ENCODE results near the gene ELFN2. TPM values are rescaled to one million over a fixed set of nuclear protein-coding genes. Genes with fewer than 3 reads are reported as not detected.

Gene ELFN2
- total and polyA plus RNA-seq, 4 donors = 0.07 to 0.19 (median 0.08) TPM; not detected in 1

DNA sequence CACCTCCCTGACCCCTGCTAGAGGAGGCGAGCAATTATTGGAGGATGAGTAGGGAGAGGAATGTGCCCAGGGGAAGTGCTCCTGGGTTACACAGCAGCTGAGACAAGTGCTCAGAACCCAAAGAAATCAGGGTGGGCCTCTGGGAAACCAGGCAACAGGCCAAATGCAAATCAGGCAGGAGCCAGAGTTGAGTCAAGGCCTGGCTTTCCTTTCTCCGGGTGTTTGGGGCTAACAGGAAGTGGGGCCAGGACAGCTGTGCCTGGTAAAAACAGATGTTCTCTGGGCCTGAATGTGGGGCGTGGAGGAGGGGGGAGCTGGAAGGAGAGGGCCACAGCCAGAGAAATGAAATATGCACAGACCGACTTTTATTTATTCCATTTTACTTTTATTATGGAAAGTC lies 36.9 kb upstream of the ELFN2 start:
- no peak overlapping the region for H3K9ac ChIP-seq (ENCODE audit: low read depth in 1 of 2, low read length in 2 of 2)
- H3K27ac ChIP-seq (ENCODE audit: low read depth in 1 of 2, low read length in 2 of 2) = no peak overlapping the region
- no peaks in the 10 kb centered on the region for H3K9me3 ChIP-seq (ENCODE audit: control insufficient read depth in 4 of 4, low read length in 3 of 4)
- no peaks in the 10 kb centered on the region for H3K36me3 ChIP-seq (ENCODE audit: control insufficient read depth in 4 of 4, insufficient read depth in 3 of 4, low read depth in 1 of 4, low read length in 3 of 4)
- H3K4me3 ChIP-seq (ENCODE audit: low read depth in 1 of 3, low read length in 3 of 3) = no peak overlapping the region
- peaks cover 0 to 2% (median 0%) of the 10 kb centered on the region in 4 donors for H3K4me1 ChIP-seq (ENCODE audit: control insufficient read depth in 4 of 4, insufficient read depth in 4 of 4, low read length in 3 of 4)
- DNase-seq (ENCODE audit: low spot score) = no peak
- TF ChIP-seq HNF4A (conservative IDR thresholded peaks at IDR 0.05) (no peak), RXRA (IDR thresholded peaks at IDR 0.05) (no peak), SP1 (IDR thresholded peaks at IDR 0.05) (no peak), YY1 (IDR thresholded peaks at IDR 0.05) (no peak), NR2F2 (IDR thresholded peaks at IDR 0.05) (no peak), FOXA1 (IDR thresholded peaks at IDR 0.05) (no peak), FOXA2 (IDR thresholded peaks at IDR 0.05) (no peak), TAF1 (conservative IDR thresholded peaks at IDR 0.05) (no peak), RAD21 (IDR thresholded peaks at IDR 0.05) (no peak), EGR1 (IDR thresholded peaks at IDR 0.05; ENCODE audit: low read depth in 2 of 2) (no peak), GABPA (IDR thresholded peaks at IDR 0.05 in 1 of 2, conservative IDR thresholded peaks at IDR 0.05 in 1 of 2) (no peak), JUND (IDR thresholded peaks at IDR 0.05) (no peak), HNF4G (IDR thresholded peaks at IDR 0.05) (no peak)
- TF ChIP-seq, protein P1, sequence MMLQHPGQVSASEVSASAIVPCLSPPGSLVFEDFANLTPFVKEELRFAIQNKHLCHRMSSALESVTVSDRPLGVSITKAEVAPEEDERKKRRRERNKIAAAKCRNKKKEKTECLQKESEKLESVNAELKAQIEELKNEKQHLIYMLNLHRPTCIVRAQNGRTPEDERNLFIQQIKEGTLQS (IDR thresholded peaks at IDR 0.05) = no peak
- TF ChIP-seq, protein P2, sequence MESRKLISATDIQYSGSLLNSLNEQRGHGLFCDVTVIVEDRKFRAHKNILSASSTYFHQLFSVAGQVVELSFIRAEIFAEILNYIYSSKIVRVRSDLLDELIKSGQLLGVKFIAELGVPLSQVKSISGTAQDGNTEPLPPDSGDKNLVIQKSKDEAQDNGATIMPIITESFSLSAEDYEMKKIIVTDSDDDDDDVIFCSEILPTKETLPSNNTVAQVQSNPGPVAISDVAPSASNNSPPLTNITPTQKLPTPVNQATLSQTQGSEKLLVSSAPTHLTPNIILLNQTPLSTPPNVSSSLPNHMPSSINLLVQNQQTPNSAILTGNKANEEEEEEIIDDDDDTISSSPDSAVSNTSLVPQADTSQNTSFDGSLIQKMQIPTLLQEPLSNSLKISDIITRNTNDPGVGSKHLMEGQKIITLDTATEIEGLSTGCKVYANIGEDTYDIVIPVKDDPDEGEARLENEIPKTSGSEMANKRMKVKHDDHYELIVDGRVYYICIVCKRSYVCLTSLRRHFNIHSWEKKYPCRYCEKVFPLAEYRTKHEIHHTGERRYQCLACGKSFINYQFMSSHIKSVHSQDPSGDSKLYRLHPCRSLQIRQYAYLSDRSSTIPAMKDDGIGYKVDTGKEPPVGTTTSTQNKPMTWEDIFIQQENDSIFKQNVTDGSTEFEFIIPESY (IDR thresholded peaks at IDR 0.05) = no peak
- 62% methylated on average over 4 of the region's 4 CpGs for WGBS
- no peaks in the 10 kb centered on the region for H3K27me3 ChIP-seq (ENCODE audit: control insufficient read depth in 4 of 4, insufficient read depth in 4 of 4, low read length in 3 of 4)

GRCh38 chr22:37462983-37463382 lies 35.7 kb upstream of the ELFN2 start:
- Histone ChIP-seq H3K9me3 (ENCODE audit: control insufficient read depth in 4 of 4, low read length in 3 of 4) (no peaks in the 10 kb centered on the region), H3K9ac (ENCODE audit: low read depth in 1 of 2, low read length in 2 of 2) (no peak overlapping the region), H3K27ac (ENCODE audit: low read depth in 1 of 2, low read length in 2 of 2) (no peak overlapping the region), H3K4me3 (ENCODE audit: low read depth in 1 of 3, low read length in 3 of 3) (no peak overlapping the region), H3K36me3 (ENCODE audit: control insufficient read depth in 4 of 4, insufficient read depth in 3 of 4, low read depth in 1 of 4, low read length in 3 of 4) (no peaks in the 10 kb centered on the region), H3K27me3 (ENCODE audit: control insufficient read depth in 4 of 4, insufficient read depth in 4 of 4, low read length in 3 of 4) (peaks cover 0 to 2% (median 0%) of the 10 kb centered on the region in 4 donors), H3K4me1 (ENCODE audit: control insufficient read depth in 4 of 4, insufficient read depth in 4 of 4, low read length in 3 of 4) (peaks cover 0 to 2% (median 0%) of the 10 kb centered on the region in 4 donors)
- WGBS = 17% methylated on average over 5 of the region's 5 CpGs
- TF ChIP-seq REST (IDR thresholded peaks at IDR 0.05) (peak; percentile 98), TAF1 (conservative IDR thresholded peaks at IDR 0.05) (no peak)
- DNase-seq (ENCODE audit: low spot score) = peak; percentile 58

All from liver (tissue), 9 donors.